B cell (primary cell): ENCODE measurements around the gene USP48.

ENCODE experiments used
- CTCF ChIP-seq: fragments of 200-600 bp; IDR thresholded peaks from one replicate; pipeline ENCODE4 v1.8.0; 2022; ENCODE audit warnings: antibody characterized with exemption, mild to moderate bottlenecking
- EZH2 ChIP-seq: IDR thresholded peaks from 2 replicates; pipeline ENCODE4 v1.6.1; 2012; ENCODE audit warnings: borderline replicate concordance, low read depth, mild to moderate bottlenecking, moderate library complexity, low read length; ENCODE audit not compliant: insufficient read depth, poor library complexity, severe bottlenecking

GRCh38 chr1:21814241-21814918 lies 31.4 kb upstream of the USP48 start:
- TF ChIP-seq EZH2 (no peak), CTCF (peak; percentile 72)
